Measurements from ENCODE around the gene ANO9.
"Not testable (repeated sequence)": the region's sequence is repeated elsewhere in the genome, so short reads cannot be mapped to it uniquely, and the experiment has no call there.

The ANO9 gene

DNA sequence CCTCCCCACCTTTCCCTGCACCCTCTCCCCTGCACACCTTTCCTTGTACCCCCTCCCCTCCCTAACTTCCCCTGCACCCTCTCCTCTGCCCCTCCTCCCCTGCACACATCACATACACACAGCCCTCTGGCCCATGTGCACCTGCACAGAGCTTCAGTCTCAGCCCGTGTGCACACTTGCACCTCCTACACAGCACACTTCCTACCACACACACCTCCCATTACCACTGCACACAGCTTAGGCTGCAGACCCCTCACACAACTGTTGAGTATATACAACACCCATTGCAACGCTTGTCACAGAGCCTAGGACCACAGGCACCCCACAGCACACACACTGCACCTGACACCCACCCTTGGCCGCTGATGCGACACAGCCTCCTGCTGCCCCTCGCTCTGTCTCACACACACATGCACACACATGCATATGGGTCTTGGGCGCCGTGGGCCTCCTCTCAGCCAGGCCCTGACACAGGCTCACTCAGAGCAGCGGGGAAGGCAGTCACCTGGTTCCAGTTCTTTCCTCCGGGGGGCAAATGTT lies 27.4 kb downstream of the ANO9 start:
- no peak for DNase-seq

DNA sequence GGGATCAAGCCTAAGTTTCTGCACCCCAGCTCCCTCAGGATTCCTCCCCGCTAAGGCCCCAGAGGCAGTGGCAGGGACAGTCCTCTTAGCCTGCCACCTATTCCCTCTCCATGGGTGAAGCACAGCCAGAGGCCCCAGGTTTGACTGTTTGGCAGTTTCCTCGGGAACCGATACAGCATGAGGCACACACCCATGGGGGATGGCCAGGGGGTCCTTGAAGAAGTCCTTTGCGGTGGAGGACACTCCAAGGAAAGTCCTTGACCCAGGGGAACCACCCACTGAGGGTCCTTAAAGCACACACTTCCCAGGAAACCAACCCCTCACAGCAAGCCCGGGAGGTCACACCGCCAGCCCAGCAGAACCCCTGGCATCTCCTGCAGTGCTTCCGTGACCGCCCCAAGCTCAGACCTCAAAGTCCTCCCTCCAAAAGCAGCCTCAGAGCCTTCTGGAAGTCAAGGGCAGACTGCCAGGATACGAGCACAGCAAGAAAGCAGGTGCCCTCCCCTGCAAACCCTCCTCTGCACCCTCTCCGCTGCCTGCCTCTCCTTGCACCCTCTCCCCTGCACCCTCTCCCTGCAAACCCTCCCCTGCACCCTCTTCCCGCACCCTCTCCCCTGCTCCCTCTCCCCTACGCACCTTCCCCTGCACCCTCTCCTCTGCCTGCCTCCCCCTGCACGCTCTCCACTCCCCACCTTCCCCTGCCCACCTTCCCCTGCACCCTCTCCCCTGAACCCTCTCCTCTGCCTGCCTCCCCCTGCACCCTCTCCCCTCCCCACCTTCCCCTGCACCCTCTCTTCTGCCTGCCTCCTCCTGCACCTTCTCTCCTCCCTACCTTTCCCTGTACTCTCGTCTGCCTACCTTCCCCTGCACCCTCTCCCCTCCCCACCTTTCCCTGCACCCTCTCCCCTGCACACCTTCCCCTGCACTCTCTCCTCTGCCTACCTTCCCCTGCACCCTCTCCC lies 28.4 kb downstream of the ANO9 start:
- DNase-seq, result peak; percentile 25

- DNase-seq, result no peak
Observed at GRCh38 chr11:412641-413119, 29.1 kb downstream of the ANO9 start.

GRCh38 chr11:411520-411919 lies 30.3 kb downstream of the ANO9 start:
- not testable (repeated sequence) for DNase-seq

GRCh38 chr11:410711-411110 lies 31.1 kb downstream of the ANO9 start:
- not testable (repeated sequence) for DNase-seq

- no peak for DNase-seq
Observed at GRCh38 chr11:409600-410483, 32.0 kb downstream of the ANO9 start.

DNA sequence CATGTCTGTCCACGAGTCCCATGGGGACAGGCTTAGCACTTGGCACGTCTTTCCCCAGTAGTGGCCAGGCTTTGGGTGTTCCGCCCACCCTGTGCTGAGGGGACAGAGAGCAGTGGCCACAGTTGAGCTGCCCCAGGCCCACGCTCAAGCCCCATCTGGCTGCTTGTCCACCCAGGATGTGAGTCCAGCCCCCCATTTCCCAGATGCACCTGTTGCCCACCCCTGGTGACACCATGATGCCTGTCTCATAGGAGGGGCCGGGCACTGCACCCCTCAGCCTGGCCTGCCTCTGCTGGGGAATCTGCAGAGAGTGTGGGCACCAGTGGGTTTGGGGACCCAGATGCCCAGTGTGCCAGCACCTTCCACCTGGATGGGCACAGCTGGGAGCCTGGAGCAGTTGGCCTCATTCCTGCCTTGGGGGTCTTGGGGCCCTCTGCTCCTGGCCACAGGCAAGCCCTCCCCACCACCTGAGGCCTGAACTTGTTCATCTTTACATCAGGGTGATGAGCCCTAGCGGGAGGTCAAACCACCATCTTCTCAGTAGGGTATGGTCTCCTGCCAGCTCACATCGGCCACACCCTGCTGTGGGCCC lies 32.7 kb downstream of the ANO9 start:
- no peak for DNase-seq

DNA sequence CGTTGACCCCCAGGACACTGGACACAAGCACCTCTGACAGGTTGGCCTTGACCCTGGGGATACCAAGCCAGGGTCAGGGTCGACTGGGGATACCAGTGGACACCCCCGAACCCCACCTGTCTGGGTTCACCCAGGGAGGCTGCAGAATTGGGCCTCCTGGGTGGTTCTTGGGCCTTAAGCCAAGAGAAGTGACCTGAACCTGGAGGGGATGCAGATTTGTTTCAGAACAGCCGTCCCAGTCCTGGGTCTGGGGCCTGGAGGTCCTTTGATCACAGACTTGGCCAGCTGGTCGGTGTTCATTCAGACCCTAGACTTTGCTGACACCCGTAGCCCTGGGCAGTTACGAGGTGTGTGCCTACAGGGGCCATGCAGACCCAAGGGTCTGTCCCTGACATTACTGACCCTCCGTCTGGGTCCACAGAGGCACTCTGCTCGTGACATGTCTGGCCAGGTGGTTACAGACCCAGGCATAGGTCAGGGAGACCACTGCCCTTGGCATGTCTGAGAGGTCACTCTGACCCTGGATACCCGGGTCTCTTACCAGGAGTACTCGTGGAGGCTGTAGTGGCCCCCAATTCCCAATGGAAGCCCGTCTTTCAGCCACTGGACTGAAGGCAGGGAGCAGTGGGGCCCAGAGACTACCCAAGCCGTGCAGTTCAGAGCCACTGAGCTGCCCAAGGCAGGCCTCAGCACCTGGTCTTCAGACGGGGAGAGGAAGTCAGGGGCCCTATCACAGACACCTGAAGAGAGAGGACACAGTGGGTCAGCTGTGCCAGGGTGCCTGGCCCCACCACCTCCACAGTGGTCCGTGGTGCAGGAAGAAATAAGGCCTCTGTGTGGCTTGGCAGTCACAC lies 33.4 kb downstream of the ANO9 start:
- no peak for DNase-seq

GRCh38 chr11:407651-408123 lies 34.1 kb downstream of the ANO9 start:
- DNase-seq, result no peak

GRCh38 chr11:406796-407650 lies 34.8 kb downstream of the ANO9 start:
- DNase-seq, result peak; percentile 97

DNA sequence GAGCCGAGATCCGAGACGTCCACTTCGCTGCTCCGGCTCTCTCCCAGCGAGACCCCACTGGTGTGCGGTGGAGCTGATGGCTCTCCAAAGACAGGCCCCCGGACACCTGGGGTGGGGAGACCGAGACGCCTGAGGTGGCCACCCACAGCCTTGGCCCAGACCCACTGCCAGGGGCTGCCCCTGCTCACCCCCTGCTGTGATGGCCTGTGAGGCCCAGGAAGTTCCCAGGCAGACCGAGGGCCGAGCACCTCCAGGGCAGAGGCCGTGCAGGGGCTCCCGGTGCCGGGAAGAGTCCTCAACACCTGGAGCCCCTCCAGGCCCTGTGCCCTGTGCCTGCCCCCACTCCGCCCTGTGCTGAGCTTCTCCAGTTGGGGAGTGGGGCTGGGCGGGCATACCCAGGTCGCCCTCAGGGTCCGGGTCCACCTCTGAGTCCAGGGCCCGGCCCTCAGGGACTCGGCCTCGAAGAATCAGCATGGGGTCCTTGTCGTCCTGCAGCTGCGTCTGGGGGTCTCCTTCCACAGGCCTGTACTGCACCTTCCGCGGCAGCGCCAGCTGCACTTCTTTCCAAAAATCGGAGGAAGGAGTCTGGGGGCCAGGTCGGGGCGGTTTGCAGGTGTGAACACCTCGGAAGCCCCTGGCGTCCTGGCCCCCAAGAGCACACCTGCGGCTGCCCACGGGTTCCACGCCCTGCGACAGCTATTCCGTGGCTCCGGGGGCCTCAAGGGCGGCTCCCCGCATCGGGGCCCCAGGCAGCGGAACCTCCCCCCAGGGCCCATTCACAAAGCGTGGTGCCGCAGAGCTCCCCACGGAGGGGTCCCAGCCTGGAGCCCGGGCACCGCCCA lies 35.6 kb downstream of the ANO9 start:
- no peak for DNase-seq

GRCh38 chr11:405323-405953 lies 36.4 kb downstream of the ANO9 start:
- DNase-seq, result no peak

GRCh38 chr11:404551-405264 lies 37.1 kb downstream of the ANO9 start:
- DNase-seq, result no peak

GRCh38 chr11:403761-404431 lies 37.9 kb downstream of the ANO9 start:
- DNase-seq, result no peak

- no peak for DNase-seq
Observed at GRCh38 chr11:403021-403760, 38.6 kb downstream of the ANO9 start.

DNA sequence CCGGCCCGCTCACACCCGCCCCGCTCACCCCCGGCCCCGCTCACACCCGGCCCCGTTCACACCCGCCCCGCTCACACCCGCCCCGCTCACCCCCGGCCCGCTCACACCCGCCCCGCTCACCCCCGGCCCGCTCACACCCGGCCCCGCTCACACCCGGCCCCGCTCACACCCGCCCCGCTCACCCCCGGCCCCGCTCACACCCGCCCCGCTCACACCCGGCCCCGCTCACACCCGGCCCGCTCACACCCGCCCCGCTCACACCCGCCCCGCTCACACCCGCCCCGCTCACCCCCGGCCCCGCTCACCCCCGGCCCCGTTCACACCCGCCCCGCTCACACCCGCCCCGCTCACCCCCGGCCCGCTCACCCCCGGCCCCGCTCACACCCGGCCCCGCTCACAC lies 40.6 kb downstream of the ANO9 start:
- DNase-seq, result not testable (repeated sequence)

- no peak for DNase-seq
Observed at GRCh38 chr11:400241-400689, 41.5 kb downstream of the ANO9 start.

Measured in CD4-positive, alpha-beta T cell treated with Interleukin-17A for 1 hour (primary cell).